ENCODE results near the gene ZNF541. TPM values are rescaled to one million over a fixed set of nuclear protein-coding genes. Genes with fewer than 3 reads are reported as not detected.

The ZNF541 gene
- total RNA-seq, 6 experiments from 2014 or later: 0.12 to 0.25 (median 0.17) TPM; not detected in 2

DNA sequence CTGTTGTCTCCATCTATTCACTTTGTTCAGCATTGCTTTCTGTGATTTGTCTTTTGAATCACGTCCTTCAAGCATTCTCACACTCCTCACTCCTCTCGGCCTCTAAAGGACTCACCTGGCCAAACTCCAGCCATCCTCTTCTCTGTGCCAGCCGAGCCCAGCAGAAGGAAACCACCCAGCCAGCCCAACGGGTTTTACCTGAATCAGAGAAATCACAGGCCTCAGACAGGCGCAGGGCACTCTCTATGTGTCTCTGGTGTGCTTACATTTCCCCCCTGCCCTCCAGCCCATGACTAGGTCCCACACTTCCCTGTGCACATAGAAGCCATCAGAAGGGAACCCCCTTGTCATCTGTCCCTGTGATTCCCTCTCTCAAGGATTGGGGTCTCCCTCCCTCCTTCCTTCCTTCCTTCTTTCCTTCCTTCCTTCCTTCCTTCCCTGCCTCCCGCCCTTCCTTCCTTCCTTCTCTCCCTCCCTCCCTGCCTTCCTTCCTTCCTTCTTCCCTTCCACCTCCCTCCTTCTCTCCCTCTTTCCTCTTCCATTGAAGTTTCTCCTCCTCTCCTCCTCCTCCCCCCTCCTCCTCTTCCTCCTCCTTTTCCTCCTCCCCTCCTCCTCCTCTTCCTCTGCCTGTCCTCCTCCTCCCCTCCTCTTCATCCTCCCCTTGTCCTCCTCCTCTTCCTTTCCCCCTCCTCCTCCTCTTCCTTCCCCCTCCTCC is 8.8 kb upstream of the ZNF541 start:
- Histone ChIP-seq H3K4me1 (no peaks in the 10 kb centered on the region), H3K27ac (no peak overlapping the region), H3K9me3 (no peaks in the 10 kb centered on the region), H3K27me3 (no peaks in the 10 kb centered on the region), H3K4me3 (no peak overlapping the region), H3K36me3 (no peaks in the 10 kb centered on the region)
- intact Hi-C loops (cut with DNase I): no loop called here
- DNase-seq (no peak), ATAC-seq (no peak)
- no peak for TF ChIP-seq POLR2A (IDR thresholded peaks at IDR 0.05)
- TF ChIP-seq, protein P1, sequence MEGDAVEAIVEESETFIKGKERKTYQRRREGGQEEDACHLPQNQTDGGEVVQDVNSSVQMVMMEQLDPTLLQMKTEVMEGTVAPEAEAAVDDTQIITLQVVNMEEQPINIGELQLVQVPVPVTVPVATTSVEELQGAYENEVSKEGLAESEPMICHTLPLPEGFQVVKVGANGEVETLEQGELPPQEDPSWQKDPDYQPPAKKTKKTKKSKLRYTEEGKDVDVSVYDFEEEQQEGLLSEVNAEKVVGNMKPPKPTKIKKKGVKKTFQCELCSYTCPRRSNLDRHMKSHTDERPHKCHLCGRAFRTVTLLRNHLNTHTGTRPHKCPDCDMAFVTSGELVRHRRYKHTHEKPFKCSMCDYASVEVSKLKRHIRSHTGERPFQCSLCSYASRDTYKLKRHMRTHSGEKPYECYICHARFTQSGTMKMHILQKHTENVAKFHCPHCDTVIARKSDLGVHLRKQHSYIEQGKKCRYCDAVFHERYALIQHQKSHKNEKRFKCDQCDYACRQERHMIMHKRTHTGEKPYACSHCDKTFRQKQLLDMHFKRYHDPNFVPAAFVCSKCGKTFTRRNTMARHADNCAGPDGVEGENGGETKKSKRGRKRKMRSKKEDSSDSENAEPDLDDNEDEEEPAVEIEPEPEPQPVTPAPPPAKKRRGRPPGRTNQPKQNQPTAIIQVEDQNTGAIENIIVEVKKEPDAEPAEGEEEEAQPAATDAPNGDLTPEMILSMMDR (IDR thresholded peaks at IDR 0.05): no peak
- WGBS (ENCODE audit: insufficient coverage, low coverage, low lambda C conversion rate, missing lambda C conversion rate): 61% methylated on average over 6 of the region's 6 CpGs

- TF ChIP-seq POLR2A (IDR thresholded peaks at IDR 0.05): no peak
- TF ChIP-seq, protein P1 (IDR thresholded peaks at IDR 0.05): no peak
- no peak overlapping the region for H3K27ac ChIP-seq
- H3K9me3 ChIP-seq: no peaks in the 10 kb centered on the region
- DNase-seq: no peak
- no peaks in the 10 kb centered on the region for H3K36me3 ChIP-seq
- WGBS (ENCODE audit: insufficient coverage, low coverage, low lambda C conversion rate, missing lambda C conversion rate): 57% methylated on average over 3 of the region's 3 CpGs
- H3K27me3 ChIP-seq: no peaks in the 10 kb centered on the region
- intact Hi-C loops (cut with DNase I): no loop called here
- no peak overlapping the region for H3K4me3 ChIP-seq
- no peaks in the 10 kb centered on the region for H3K4me1 ChIP-seq
- ATAC-seq: no peak
Measured at GRCh38 chr19:47580397-47580796, 7.4 kb upstream of the ZNF541 start.

DNA sequence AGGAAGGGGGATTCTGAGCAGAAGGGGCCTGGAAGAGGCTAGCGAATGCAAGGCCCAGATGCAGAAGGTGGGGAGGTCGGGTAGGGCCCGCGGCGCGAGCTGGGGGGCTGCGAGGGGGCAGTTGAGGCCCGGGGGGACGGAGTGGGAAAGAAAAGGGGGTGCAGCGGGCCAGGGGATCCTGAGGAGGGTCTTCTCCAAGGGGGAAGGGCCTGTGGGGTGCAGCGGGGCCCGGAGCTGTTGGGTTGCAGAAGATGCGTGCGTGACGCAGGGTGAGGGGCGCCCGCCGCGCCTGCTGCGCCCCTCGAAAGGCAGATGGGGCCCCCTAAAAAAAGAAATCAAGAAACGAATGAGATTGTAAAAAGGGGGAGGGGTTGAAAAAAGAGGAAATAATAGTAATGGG is 313 bp downstream of the ZNF541 start:
- Histone ChIP-seq H3K27me3 (no peaks in the 10 kb centered on the region), H3K4me3 (peak overlapping the region in 1 of 3 donors; percentile 38), H3K36me3 (no peaks in the 10 kb centered on the region), H3K9me3 (no peaks in the 10 kb centered on the region), H3K27ac (no peak overlapping the region), H3K4me1 (no peaks in the 10 kb centered on the region)
- TF ChIP-seq, protein P1 (IDR thresholded peaks at IDR 0.05): no peak
- TF ChIP-seq POLR2A (IDR thresholded peaks at IDR 0.05): no peak
- DNase-seq (no peak), ATAC-seq (no peak)
- intact Hi-C loops (cut with DNase I): no loop called here
- 73% methylated on average over 22 of the region's 22 CpGs for WGBS (ENCODE audit: insufficient coverage, low coverage, low lambda C conversion rate, missing lambda C conversion rate)

DNA sequence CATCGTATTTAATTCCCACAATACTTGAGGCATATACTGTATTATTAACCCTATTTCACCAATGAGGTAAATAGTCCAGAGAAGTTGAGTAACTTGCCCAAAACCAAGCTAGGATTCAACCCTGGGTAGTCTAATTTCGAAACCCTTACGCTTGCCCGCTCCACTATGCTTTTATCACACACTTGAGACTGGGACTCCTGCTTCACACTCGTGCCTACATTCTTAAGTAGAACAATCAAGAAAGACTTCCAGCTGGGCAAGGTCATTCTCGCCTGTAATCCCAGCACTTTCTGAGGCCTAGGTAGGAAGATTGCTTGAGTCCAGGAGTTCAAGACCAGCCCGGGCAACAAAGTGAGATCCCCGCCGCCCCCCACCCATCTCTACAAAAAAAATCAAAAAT is 3.6 kb downstream of the ZNF541 start:
- TF ChIP-seq POLR2A (IDR thresholded peaks at IDR 0.05): no peak
- TF ChIP-seq, protein P1 (IDR thresholded peaks at IDR 0.05): no peak
- H3K27me3 ChIP-seq: no peaks in the 10 kb centered on the region
- no peak overlapping the region for H3K27ac ChIP-seq
- no peaks in the 10 kb centered on the region for H3K36me3 ChIP-seq
- H3K9me3 ChIP-seq: no peaks in the 10 kb centered on the region
- no peak for DNase-seq
- no peak for ATAC-seq
- H3K4me1 ChIP-seq: no peaks in the 10 kb centered on the region
- intact Hi-C loops (cut with DNase I): no loop called here
- H3K4me3 ChIP-seq: no peak overlapping the region
- 79% methylated on average over 9 of the region's 9 CpGs for WGBS (ENCODE audit: insufficient coverage, low coverage, low lambda C conversion rate, missing lambda C conversion rate)

Data from right lobe of liver (tissue), 6 donors.